IPS-11a (cell line): ENCODE measurements around the gene COX17.
"Not testable (repeated sequence)": the region's sequence is repeated elsewhere in the genome, so short reads cannot be mapped to it uniquely, and the experiment has no call there.

Experiments used
- H3K4me3 ChIP-seq: one replicate; pipeline ENCODE4 v1.5.1; 2013; ENCODE audit warnings: low read depth, low read length, control low read depth

COX17 gene, protein sequence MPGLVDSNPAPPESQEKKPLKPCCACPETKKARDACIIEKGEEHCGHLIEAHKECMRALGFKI

GRCh38 chr3:119676771-119677640, at the start of gene COX17:
Gene COX17, minus strand, starts transcription at chr3:119677406. Its CDS starts 96 bp downstream, at chr3:119677310.
- H3K4me3 ChIP-seq = peak within 1 kb of the TSS; percentile 82

- no peak overlapping the region for H3K4me3 ChIP-seq
Observed at GRCh38 chr3:119726909-119727308, 49.7 kb upstream of the COX17 start.

DNA sequence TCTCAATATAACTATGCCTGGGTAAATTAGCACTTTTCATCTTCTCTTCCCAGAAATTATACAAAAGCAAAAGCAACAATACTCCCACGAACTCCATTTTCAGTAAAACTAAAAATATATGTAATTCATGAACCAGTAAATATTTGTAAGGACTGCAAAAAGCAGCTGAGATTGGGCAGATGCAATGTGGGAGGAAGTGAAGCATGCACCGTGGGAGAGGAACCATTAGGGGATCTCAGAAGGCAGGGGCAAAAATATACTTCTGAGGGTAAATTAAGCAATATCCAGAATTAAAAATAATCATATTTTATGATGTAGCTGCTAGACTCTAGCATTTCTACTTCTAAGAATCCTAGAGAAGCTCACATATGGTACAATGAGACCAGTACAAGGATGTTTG, 45.8 kb upstream of the COX17 start:
- no peak overlapping the region for H3K4me3 ChIP-seq

GRCh38 chr3:119717520-119717919, 40.3 kb upstream of the COX17 start:
- H3K4me3 ChIP-seq = no peak overlapping the region

- no peak overlapping the region for H3K4me3 ChIP-seq
Observed at GRCh38 chr3:119716998-119717397, 39.8 kb upstream of the COX17 start.

- no peak overlapping the region for H3K4me3 ChIP-seq
Observed at GRCh38 chr3:119715105-119715504, 37.9 kb upstream of the COX17 start.

GRCh38 chr3:119703820-119704531, 26.8 kb upstream of the COX17 start:
- no peak overlapping the region for H3K4me3 ChIP-seq

- peak within 1 kb of the TSS; percentile 60 for H3K4me3 ChIP-seq
Observed at GRCh38 chr3:119702530-119703527, 25.6 kb upstream of the COX17 start, which contains the start of gene CFAP91. Gene CFAP91, plus strand, starts transcription at chr3:119703022. Its CDS starts 77 bp downstream, at chr3:119703099.

GRCh38 chr3:119700920-119701734, 23.9 kb upstream of the COX17 start:
- H3K4me3 ChIP-seq = no peak overlapping the region

- H3K4me3 ChIP-seq = no peak overlapping the region
Observed at GRCh38 chr3:119700269-119700919, 23.2 kb upstream of the COX17 start.

- no peak overlapping the region for H3K4me3 ChIP-seq
Observed at GRCh38 chr3:119697394-119697793, 20.2 kb upstream of the COX17 start.

DNA sequence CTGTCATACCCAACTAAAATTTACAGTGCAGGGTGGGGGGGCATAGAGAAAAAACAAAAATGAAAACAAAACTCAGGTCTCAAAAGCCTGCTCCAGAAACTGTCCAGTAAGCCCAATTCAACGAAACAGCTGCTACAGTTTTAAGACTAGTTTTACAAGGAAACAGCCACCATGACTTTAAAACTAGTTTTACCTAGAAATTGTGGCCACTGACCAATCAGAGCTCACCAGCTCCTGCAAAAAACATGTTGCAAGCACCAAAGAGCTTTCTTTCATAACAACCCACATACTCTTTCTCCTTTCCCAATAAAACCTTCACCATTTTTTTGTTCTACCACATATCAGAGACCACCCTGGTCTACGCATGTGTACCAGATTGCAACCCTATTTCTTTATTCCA, 18.3 kb upstream of the COX17 start:
- no peak overlapping the region for H3K4me3 ChIP-seq

DNA sequence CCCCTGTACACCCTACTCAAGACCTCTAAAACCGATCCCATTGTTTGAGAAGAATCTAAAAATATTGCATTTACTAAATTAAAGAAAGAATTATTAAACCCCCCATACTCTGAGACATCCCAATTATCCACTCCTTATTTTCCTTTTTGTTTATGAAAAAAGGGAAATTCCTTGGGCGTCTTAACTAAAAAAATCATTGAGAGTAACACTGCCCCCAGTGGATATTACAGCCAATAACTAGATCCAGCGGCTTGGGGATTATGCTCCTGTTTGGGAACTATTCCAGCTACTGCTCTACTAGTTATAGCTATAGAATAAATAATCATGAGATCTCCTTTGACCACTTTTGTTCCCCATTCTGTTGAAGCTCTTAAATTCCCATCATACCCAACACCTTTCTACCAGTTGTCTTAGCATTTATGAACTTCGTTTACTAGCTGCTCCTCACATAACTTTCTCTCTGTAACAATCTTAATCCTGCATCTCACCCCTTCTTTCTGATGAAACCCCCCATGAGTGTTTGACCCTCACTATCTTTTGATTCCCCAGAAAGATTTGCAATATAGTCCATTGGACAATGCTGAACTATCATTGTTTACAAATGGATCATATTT, 12.9 kb upstream of the COX17 start:
- no peak overlapping the region for H3K4me3 ChIP-seq

DNA sequence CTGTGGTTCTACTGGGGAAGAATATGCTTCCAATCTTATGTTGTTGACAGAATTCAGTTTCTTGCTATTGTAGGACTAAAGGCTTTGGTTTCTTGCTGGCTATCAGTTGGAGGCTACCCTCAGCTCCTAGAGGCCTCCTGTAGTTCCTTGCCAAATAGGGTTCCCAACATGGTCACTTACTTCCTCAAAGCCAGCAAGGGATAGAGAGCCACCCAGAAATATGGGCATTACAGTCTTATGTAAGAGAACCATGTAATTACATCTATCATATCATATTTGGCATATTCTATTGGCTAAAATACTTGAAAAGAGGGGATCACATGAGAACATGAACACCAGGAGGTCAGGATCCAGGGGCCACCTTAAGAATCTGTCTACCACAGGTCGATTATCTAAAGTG, 6.2 kb upstream of the COX17 start:
- no peak overlapping the region for H3K4me3 ChIP-seq

DNA sequence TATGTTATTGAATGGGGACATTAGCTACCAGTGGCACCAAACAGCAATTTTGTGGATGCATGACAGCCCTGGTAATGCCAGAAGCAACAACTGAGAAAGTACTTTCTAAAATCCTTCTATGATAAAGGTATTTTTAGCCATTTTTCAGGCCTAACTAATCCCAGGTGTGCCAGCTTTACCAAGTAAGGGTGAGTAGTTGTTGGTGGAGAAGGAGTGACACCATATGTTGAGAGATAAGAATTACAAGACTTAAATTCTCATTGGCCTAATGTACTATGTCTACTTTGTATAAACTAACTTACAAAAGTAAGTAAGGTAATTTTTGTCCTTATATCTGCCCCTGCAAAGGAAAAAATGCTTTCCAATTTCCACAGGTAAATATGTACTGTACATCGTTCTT, 4.1 kb upstream of the COX17 start:
- no peak overlapping the region for H3K4me3 ChIP-seq

DNA sequence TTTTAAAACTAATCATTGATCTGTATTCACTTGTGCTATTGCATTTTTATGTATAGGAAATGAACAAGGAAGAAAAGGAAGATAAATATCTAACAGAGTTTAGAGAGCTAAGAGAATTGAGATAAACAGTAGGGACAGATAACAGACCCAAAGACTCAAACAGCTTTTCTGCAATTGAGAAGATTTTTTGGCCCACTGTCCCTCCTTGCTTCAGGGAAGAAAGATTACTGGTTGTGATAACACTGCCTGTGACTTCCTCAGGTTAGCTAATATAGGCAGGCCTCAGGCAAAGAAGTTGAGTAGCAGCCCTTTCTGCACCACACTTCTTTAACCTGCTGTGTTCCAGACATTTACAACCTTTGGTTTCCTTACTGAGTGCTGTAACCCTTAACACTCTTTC, 2.7 kb upstream of the COX17 start:
- no peak overlapping the region for H3K4me3 ChIP-seq

- H3K4me3 ChIP-seq = not testable (repeated sequence)
Observed at GRCh38 chr3:119678209-119678608, 1.0 kb upstream of the COX17 start.

DNA sequence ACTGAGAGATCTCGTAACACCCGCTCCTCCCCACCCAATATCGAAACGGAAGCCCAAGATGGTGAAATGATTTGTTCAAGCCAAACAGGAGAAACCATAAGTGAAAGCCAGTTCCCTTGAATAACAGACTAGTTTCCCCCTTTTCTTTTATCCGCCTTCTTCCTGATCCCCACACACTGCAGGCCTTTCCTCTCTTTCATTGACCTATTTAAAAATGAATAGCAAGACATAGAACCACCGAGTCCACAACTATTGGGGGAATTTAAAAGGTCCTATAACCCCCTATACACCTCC, 382 bp upstream of the COX17 start:
- H3K4me3 ChIP-seq = peak overlapping the region; percentile 28

DNA sequence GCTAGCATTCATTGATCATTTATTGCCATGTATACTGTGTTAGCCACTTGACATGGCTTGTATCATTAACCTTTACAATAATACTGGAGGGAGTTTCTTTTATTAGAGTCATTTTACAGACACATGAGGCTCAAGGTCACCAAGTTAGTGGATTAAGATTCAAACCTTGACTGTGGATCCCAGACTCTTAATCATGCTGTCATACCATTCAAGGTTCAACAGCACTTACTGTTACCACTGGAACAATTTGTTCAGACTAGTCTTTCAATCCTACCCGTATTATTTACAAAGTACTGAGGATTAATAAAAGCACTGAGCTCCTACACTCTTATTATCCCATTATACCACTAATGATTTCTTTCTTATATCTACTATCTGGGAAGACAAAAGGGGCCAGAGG, 1.2 kb downstream of the COX17 start:
- H3K4me3 ChIP-seq = peak overlapping the region; percentile 82
